Measurements from ENCODE around the gene TANGO6. TPM values are rescaled to one million over a fixed set of nuclear protein-coding genes. Genes with fewer than 3 reads are reported as not detected.
A peak's percentile ranks its signal among the peaks of the same experiment; 100 is the strongest.
"Not testable (repeated sequence)": the region's sequence is repeated elsewhere in the genome, so short reads cannot be mapped to it uniquely, and the experiment has no call there.

TANGO6 gene
- total RNA-seq, 1 donor from 2014 or later = 35.5 TPM

- H3K27ac Mint-ChIP-seq; H3K4me3 Mint-ChIP-seq; DNase-seq (ENCODE audit: low spot score); H3K9me3 Mint-ChIP-seq; H3K27me3 Mint-ChIP-seq (ENCODE audit: insufficient read depth); intact Hi-C loops (cut with micrococcal nuclease): not testable (repeated sequence)
- H3K36me3 Mint-ChIP-seq (ENCODE audit: low read depth) = peaks cover 12% of the 10 kb centered on the region
- H3K4me1 Mint-ChIP-seq (ENCODE audit: low read depth) = peaks cover 24% of the 10 kb centered on the region
These were observed 283.5 kb downstream of the TANGO6 start for GRCh38 chr16:69126801-69127200.

DNA sequence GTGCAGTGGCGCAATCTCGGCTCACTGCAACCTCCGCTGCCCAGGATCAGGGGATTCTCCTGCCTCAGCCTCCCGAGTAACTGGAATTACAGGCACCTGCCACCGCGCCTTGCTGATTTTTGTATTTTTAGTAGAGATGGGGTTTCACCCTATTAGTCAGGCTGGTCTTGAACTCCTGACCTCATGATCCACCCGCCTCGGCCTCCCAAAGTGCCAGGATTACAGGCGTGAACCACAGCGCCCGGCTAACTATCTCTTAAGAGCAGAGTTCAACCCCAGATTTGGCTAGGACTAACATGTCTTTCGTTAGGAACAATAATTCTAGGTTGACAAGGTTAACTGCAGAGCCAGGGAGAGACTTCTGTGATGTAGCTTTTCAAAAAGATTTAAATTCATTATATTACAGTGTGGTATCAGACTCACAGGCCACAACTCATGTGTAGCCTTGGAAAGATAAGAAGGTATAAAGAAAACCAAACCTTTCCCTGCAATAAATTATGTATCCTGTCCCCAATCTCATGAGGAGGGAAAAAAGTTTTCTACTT lies 284.7 kb downstream of the TANGO6 start:
- no peak overlapping the region for H3K4me3 Mint-ChIP-seq
- H3K27me3 Mint-ChIP-seq (ENCODE audit: insufficient read depth) = no peaks in the 10 kb centered on the region
- H3K27ac Mint-ChIP-seq = no peak overlapping the region
- peaks cover 10% of the 10 kb centered on the region for H3K36me3 Mint-ChIP-seq (ENCODE audit: low read depth)
- no peaks in the 10 kb centered on the region for H3K9me3 Mint-ChIP-seq
- intact Hi-C loops (cut with micrococcal nuclease) = no loop called here
- DNase-seq (ENCODE audit: low spot score) = no peak
- peaks cover 24% of the 10 kb centered on the region for H3K4me1 Mint-ChIP-seq (ENCODE audit: low read depth)

DNA sequence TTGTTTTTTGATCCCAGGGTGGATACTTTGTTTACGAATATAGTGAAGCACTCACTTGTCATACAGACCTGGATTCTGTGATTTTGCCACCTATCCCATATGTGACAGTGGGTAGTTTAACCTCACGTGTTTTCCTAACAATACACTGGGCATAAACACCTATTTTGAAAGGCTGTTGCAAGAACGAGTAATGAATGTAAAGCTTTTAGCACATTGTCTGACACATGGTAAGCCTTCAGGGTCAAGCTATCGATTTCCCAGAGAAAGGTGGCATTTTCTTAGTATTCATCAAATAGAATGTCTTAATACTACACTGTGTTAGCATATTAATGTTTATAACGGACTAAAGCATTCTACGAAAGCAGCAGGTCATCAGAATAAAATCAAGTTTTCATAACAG lies 287.1 kb downstream of the TANGO6 start:
- H3K27me3 Mint-ChIP-seq (ENCODE audit: insufficient read depth) = no peaks in the 10 kb centered on the region
- no peaks in the 10 kb centered on the region for H3K9me3 Mint-ChIP-seq
- intact Hi-C loops (cut with micrococcal nuclease) = no loop called here
- no peak overlapping the region for H3K27ac Mint-ChIP-seq
- H3K4me1 Mint-ChIP-seq (ENCODE audit: low read depth) = peaks cover 37% of the 10 kb centered on the region
- no peak for DNase-seq (ENCODE audit: low spot score)
- peak overlapping the region; percentile 97 for H3K4me3 Mint-ChIP-seq
- peaks cover 15% of the 10 kb centered on the region for H3K36me3 Mint-ChIP-seq (ENCODE audit: low read depth)

- intact Hi-C loops (cut with micrococcal nuclease) = no loop called here
- peaks cover 16% of the 10 kb centered on the region for H3K36me3 Mint-ChIP-seq (ENCODE audit: low read depth)
- peak overlapping the region; percentile 92 for H3K27ac Mint-ChIP-seq
- DNase-seq (ENCODE audit: low spot score) = no peak
- peak overlapping the region; percentile 97 for H3K4me3 Mint-ChIP-seq
- no peaks in the 10 kb centered on the region for H3K9me3 Mint-ChIP-seq
- no peaks in the 10 kb centered on the region for H3K27me3 Mint-ChIP-seq (ENCODE audit: insufficient read depth)
- H3K4me1 Mint-ChIP-seq (ENCODE audit: low read depth) = peaks cover 40% of the 10 kb centered on the region
These were observed 288.0 kb downstream of the TANGO6 start for GRCh38 chr16:69131167-69131838.

- Mint-ChIP-seq H3K4me3 (peak overlapping the region; percentile 97), H3K27me3 (ENCODE audit: insufficient read depth) (no peaks in the 10 kb centered on the region), H3K27ac (peak overlapping the region; percentile 92), H3K9me3 (no peaks in the 10 kb centered on the region), H3K36me3 (ENCODE audit: low read depth) (peaks cover 22% of the 10 kb centered on the region), H3K4me1 (ENCODE audit: low read depth) (peaks cover 47% of the 10 kb centered on the region)
- DNase-seq (ENCODE audit: low spot score) = peak; percentile 61
- intact Hi-C loops (cut with micrococcal nuclease) = loop anchor here (1.0 to 2.0 kb wide), 6 partner anchors 34 to 603 kb away; partner anchors contain the start of genes COG8, NIP7, SNTB2 and TANGO6
These were observed 288.6 kb downstream of the TANGO6 start for GRCh38 chr16:69131839-69132423.

DNA sequence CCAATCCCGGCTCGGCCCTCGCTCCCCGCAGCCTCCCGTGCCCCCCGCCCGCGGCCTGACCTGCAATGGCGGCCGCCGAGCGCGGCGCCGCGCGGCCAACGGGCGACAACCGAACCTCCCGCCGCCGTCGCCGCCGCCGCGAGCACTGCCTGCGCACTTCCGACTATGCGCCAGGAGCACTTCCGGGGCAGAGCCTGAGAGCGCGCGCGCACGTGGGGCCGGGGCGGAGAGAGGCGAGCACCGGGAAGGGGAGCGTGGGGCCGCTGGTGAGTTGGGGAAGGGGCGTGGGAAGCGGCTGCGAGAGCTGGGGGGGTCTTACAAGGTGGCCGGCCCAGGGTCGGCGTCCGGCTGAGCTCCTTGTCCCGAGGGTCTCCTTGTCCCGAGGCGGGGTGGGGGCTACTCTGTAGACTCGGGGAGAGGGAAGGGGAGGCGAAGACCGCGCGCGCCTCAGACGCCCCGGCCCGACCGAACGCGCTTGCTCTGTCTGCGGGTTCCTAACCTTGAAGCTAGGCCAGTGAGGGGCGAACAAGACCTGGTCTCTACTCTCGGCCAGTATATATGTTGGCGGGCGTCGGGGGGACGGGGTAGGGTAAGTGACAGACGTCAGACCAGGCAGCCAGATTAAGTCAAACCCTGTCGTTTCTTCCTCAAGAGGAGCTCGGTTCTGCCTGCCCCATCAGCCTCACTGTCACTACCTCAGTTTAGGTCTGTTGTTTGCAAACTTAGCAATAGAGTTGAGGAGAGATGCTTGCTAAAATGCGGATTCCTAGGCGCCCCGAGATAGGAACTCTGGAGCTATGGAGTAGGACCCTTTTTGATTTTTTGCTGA lies 289.3 kb downstream of the TANGO6 start, which contains the start of the genes CHTF8 and UTP4:
Gene CHTF8, minus strand, starts transcription at position 165 of the 829 bp plus-strand sequence. CDS start 11,130 bp downstream, outside the sequence.
Gene UTP4, plus strand, starts transcription at position 226 of the 829 bp plus-strand sequence. CDS start 811 bp downstream, outside the sequence.
- intact Hi-C loops (cut with micrococcal nuclease) = loop anchor here (1.0 to 2.0 kb wide), 6 partner anchors 34 to 604 kb away; partner anchors contain the start of genes COG8, NIP7, SNTB2 and TANGO6
- H3K27me3 Mint-ChIP-seq (ENCODE audit: insufficient read depth) = no peaks in the 10 kb centered on the region
- peak; percentile 88 for DNase-seq (ENCODE audit: low spot score)
- peaks cover 49% of the 10 kb centered on the region for H3K4me1 Mint-ChIP-seq (ENCODE audit: low read depth)
- H3K4me3 Mint-ChIP-seq = peak within 1 kb of the TSS; percentile 97
- peak within 1 kb of the TSS; percentile 92 for H3K27ac Mint-ChIP-seq
- H3K9me3 Mint-ChIP-seq = no peaks in the 10 kb centered on the region
- H3K36me3 Mint-ChIP-seq (ENCODE audit: low read depth) = peaks cover 25% of the 10 kb centered on the region

GRCh38 chr16:69133373-69133954 lies 290.1 kb downstream of the TANGO6 start:
- intact Hi-C loops (cut with micrococcal nuclease) = loop anchor here (2.0 kb wide), 1 partner anchor 605 kb away; no protein-coding TSS in a partner anchor
- peaks cover 50% of the 10 kb centered on the region for H3K4me1 Mint-ChIP-seq (ENCODE audit: low read depth)

More at GRCh38 chr16:69133373-69133954, 290.1 kb downstream of the TANGO6 start:
- H3K27ac Mint-ChIP-seq = peak overlapping the region; percentile 83
- peak overlapping the region; percentile 96 for H3K4me3 Mint-ChIP-seq
- no peak for DNase-seq (ENCODE audit: low spot score)
- H3K27me3 Mint-ChIP-seq (ENCODE audit: insufficient read depth) = no peaks in the 10 kb centered on the region
- H3K36me3 Mint-ChIP-seq (ENCODE audit: low read depth) = peaks cover 29% of the 10 kb centered on the region
- no peaks in the 10 kb centered on the region for H3K9me3 Mint-ChIP-seq

Other genes starting within 250 kb of the TANGO6 start
- gene CDH3, start 198.2 kb upstream of the TANGO6 start, total RNA-seq = 0.26 and 0.51 TPM in 2 replicates
- gene CDH1, start 106.2 kb upstream of the TANGO6 start, total RNA-seq = 0.64 and 2.2 TPM in 2 replicates

Data from activated T-helper 1 cell treated with anti-CD3 and anti-CD28 coated beads, Interleukin-12 subunit alpha, Interleukin-12 subunit beta, Interleukin-2, Interleukin-4 antibody, amounts not matched to agents 30 ng/mL and 10 ng/mL and 1 ng/mL, durations not matched to agents 14 hours and 24 hours and 36 hours (primary cell).